NOMO-1 treated with dmso at 0.1 percent for 144 hours (cell line): ENCODE data around the gene C14orf180.

ENCODE experiments used
- DNase-seq: peaks from one replicate; lab custom pipeline; 2025; ENCODE audit not compliant: unreplicated experiment; lab: John Stamatoyannopoulos, UW

C14orf180 gene

GRCh38 chr14:104579507-104579906 lies at the start of gene C14orf180:
Gene C14orf180 (plus strand): TSS chr14:104579764. CDS start chr14:104586431, 6,667 bp downstream.
- no peak for DNase-seq

- no peak for DNase-seq
These were observed 48.9 kb upstream of the C14orf180 start for GRCh38 chr14:104530646-104531045.

DNA sequence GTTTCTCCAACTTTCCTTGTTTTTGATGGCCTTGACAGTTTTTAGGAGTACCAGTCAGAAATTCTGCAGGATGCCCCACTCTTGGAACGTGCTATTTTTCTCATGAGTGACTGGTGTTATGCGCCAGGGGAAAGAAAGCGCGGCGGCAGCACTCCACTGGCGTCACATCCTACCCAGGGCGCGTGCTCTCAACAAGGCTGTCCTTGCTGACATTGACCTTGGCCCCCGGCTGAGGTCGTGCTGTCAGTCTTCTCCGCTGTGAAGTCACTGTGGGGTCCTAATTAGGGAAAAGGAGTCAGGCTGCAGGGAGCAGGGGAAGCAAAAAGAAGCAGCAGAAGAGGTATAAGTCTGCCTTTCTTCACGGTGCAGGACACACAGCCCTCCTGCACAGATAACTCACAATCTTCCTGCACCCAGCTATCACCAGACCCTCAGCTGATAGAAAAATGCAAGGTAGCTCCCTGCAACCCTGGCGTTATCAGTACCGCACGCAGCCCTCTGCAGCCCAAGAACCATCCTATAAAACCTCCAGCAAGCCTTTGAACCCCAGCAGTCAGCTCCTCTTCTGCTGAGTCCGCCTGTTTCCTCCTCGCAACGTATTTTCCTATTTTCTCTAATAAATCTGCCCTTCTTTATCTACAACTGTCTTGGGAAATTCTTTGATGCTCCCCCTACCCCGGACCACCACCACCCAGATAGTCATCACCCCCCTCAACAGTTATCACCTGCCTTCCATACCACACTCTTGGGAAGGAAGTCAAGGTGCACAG lies 48.0 kb upstream of the C14orf180 start:
- no peak for DNase-seq

- no peak for DNase-seq
These were observed 47.4 kb upstream of the C14orf180 start for GRCh38 chr14:104532191-104532555.

- DNase-seq: no peak
These were observed 45.5 kb upstream of the C14orf180 start for GRCh38 chr14:104534036-104534435.

- DNase-seq: no peak
These were observed 42.5 kb upstream of the C14orf180 start for GRCh38 chr14:104536942-104537612.

DNA sequence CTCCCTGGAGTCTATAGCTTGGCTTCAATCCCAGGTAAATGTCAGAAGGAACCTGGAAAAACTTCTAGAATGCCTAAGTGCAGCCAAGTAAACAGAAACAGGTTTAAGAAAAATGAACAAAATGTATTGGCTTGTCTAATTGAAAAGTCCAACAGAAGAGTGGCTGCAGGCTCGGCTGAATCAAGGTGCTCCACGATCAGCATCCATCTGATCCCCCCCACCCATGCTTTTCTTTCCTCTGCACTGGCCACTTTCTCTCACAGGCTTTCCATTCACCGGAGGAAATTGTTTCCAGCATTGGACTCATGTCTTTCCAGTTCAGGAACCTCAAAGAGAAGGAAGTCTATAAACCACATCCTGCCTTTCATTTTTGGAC lies 42.0 kb upstream of the C14orf180 start:
- DNase-seq: no peak

DNA sequence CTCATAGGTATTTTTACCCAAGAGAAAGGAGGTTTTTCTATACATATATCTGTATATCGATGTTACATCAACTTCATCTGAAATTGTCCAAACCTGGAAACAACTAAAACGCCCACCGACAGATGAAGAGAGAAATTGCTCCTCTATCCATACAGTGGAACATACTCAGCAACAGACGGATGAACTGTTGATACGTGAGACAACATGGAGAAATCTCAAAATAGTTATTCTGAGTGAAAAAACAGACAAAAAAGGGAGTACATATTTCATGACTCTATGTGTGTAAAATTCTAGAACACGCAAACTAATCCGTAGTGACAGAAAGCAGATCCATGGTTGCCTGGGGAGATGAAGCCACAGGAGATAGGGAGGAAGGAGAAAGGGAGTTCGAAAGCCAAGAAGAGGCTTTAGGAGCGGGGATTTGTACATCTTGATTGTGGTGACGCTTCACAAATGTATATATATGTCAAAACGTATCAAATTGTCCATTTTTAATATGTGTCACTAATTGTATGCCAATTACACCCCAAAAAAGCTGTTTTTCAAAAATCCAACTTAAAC lies 37.6 kb upstream of the C14orf180 start:
- DNase-seq: no peak

GRCh38 chr14:104542871-104543830 lies 36.4 kb upstream of the C14orf180 start:
- DNase-seq: no peak

DNA sequence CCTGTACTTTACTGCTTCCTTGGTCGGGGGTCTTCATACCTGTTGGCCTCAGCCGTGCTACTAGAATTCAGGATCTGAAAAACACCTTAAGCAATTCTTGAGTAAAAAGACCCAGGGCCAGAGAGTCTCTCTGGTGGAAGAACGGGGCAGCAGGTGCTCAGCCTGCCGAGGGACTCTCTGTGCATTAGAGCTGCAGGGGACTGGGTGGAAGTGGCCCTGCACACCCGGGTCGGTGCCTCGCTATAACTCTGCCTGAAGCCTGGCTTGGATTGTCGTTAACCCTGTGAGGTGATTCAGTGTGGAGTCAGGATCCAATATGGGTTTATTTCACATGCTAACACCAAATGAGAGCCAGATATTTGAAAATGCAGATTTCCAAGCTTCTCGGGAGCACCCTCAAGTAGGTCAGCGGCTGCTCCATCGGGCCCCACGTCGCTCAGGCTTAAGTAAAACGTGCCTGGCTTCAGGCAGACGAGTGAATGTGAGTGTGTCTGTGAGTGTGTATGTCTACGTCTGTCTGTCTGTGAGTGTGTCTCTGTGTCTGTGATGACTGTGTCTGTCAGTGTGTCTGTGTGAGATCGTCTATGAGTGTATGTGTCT lies 35.1 kb upstream of the C14orf180 start:
- DNase-seq: no peak

GRCh38 chr14:104545151-104545941 lies 34.2 kb upstream of the C14orf180 start:
- DNase-seq: no peak

- no peak for DNase-seq
These were observed 33.5 kb upstream of the C14orf180 start for GRCh38 chr14:104545942-104546501.

DNA sequence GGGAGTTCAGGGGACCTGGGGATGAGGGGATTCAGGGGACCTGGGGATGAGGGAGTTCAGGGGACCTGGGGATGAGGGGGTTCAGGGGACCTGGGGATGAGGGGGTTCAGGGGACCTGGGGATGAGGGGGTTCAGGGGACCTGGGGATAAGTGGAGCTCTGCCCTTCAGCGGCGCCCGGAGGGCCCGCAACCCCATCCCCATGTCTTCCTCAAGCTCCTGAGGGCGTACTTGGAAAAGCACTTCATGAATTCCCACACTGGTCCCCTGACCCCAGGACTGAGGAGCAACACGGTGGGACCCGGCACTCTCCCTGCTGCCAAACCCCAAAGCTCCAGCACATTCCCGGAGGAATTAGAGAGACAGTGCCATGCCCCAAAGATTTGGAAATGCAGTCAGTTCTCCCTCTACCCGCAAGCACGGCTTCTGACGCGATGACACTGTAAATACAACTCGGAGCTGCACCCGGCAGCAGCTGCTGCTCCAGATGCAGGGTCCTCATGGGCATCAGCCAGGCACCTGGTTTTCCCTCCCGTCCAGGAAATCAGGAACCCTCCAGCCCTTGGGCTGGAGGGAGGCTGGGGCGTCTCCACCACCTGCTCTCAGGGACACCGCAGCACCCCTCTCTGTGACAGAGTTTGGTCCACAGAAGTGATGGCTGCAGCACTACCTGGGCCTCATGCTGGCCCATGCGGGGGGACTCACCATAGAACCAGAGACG lies 32.8 kb upstream of the C14orf180 start:
- DNase-seq: no peak

GRCh38 chr14:104547310-104547997 lies 32.1 kb upstream of the C14orf180 start:
- no peak for DNase-seq

- no peak for DNase-seq
These were observed 31.4 kb upstream of the C14orf180 start for GRCh38 chr14:104547998-104548700.

DNA sequence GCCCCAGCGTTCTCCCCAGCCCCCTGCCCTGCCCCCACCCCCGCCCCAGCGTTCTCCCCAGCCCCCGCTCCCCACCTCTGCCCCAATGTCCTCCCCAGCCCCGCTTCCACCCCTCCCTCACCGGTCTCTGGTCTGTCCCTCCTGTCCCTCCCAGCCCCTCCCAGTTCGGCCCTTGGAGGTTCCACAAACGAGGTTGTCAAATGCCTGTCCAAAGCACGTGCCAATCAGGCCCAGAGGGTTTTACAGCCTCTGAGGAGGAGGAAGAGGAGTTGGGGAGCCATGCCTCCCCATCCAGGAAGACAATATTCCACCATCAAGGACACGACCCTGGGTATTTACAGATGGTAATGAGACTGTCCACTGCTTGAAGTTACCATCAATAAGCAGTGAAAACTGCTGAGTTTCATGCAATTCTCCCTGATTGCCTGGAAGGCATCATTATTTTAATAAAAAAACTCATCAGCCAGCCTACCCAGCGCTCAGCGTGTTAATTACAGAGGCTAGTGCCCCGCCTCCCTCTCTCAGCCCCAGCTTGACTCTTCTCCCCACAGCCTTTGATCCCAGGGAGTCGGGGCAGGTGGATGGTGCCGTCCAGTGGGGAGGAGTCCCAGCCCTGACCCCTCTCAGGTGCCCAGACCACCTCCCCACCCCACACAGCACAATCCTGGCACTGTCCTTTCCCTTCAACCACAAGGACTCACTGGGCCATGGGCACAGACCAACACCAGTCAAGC lies 30.6 kb upstream of the C14orf180 start:
- DNase-seq: no peak
